GM12875 (cell line): ENCODE data around the gene HDAC9.

Source experiments
- H3K4me3 ChIP-seq: one replicate; pipeline ENCODE4 v1.5.1; 2011; ENCODE audit warnings: low read depth, low read length, control low read depth
- CTCF ChIP-seq: IDR thresholded peaks from 2 replicates; pipeline ENCODE4 v1.5.1; 2011; ENCODE audit warnings: low read depth, mild to moderate bottlenecking, control low read depth, inconsistent platforms, low read length, moderate library complexity, borderline replicate concordance; ENCODE audit not compliant: insufficient read depth

HDAC9 gene

GRCh38 chr7:18498341-18498740, 2.8 kb downstream of the HDAC9 start:
- no peak for TF ChIP-seq CTCF
- H3K4me3 ChIP-seq = peak overlapping the region; percentile 49

GRCh38 chr7:18499407-18500177, 4.0 kb downstream of the HDAC9 start:
- TF ChIP-seq CTCF = no peak
- no peak overlapping the region for H3K4me3 ChIP-seq

GRCh38 chr7:18503126-18503866, 7.7 kb downstream of the HDAC9 start:
- TF ChIP-seq CTCF = no peak
- no peak overlapping the region for H3K4me3 ChIP-seq

GRCh38 chr7:18504965-18505364, 9.4 kb downstream of the HDAC9 start:
- no peak for TF ChIP-seq CTCF
- no peak overlapping the region for H3K4me3 ChIP-seq

GRCh38 chr7:18505870-18506460, 10.4 kb downstream of the HDAC9 start:
- TF ChIP-seq CTCF = no peak
- H3K4me3 ChIP-seq = no peak overlapping the region

GRCh38 chr7:18508443-18509427, 13.2 kb downstream of the HDAC9 start:
- TF ChIP-seq CTCF = no peak
- peak overlapping the region; percentile 51 for H3K4me3 ChIP-seq
